Suprapubic skin (tissue), 4 donors: ENCODE measurements around the gene ZNF45.

Source experiments
- CTCF ChIP-seq, 2 donors: fragments of 200-600 bp in 1 of 2; fragments of 450-650 bp in 1 of 2; sonication (generic) in 1 of 2; IDR thresholded peaks; one replicate each; pipeline ENCODE4 v1.5.1; 2016 to 2019; ENCODE audit warnings: antibody characterized with exemption in 2 of 2, mild to moderate bottlenecking in 1 of 2, moderate library complexity in 1 of 2
- EP300 ChIP-seq: sonication (generic); formaldehyde crosslinking; IDR thresholded peaks from one replicate; pipeline ENCODE4 v1.6.1; 2017; ENCODE audit warnings: antibody characterized with exemption
- POLR2A ChIP-seq, 2 donors: fragments of 450-650 bp; IDR thresholded peaks; one replicate each; pipeline ENCODE4 v1.6.1; 2017; ENCODE audit warnings: antibody characterized with exemption in 2 of 2, mild to moderate bottlenecking in 2 of 2, moderate library complexity in 2 of 2
- POLR2AphosphoS5 ChIP-seq, 3 donors: sonication (generic); formaldehyde crosslinking; IDR thresholded peaks; one replicate each; pipeline ENCODE4 v1.6.1; 2017; ENCODE audit warnings: antibody characterized with exemption in 3 of 3

DNA sequence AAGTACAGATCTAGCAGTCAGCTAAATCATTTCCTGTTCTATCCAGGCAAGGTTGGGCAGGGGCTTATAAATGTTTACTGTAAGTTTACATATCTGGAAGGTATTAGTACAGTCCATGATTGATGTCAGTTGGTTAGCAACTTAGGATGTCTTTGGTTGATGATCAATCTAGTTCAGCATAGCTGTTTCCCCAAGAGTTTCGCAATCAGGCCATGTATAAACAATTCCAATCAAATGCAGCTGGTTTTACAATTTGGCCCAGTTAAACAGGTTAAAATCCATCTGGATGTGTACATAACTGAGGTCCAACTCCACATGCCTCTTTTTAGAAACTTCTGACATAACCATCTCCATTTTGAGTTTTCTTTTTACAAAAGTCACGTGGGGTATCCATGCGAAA is 22.8 kb upstream of the ZNF45 start:
- TF ChIP-seq CTCF (IDR thresholded peaks at IDR 0.05) (no peak), POLR2A (IDR thresholded peaks at IDR 0.05) (no peak), EP300 (no peak), POLR2AphosphoS5 (IDR thresholded peaks at IDR 0.05) (no peak)
